Testis (tissue), 2 donors: ENCODE data around the gene TTC27.

ENCODE experiments used
- CTCF ChIP-seq, 3 experiments: fragments of 450-650 bp in 2 of 3; fragments of 200-600 bp in 1 of 3; sonication (generic) in 1 of 3; IDR thresholded peaks; one replicate each; pipeline ENCODE4 v1.5.1; 2016 to 2019; ENCODE audit warnings: antibody characterized with exemption in 3 of 3, mild to moderate bottlenecking in 2 of 3, moderate library complexity in 1 of 3
- POLR2A ChIP-seq: fragments of 450-650 bp; IDR thresholded peaks from one replicate; pipeline ENCODE4 v1.6.1; 2017; ENCODE audit warnings: antibody characterized with exemption, mild to moderate bottlenecking, moderate library complexity

GRCh38 chr2:32812316-32812715 lies 184.5 kb downstream of the TTC27 start:
- TF ChIP-seq CTCF (IDR thresholded peaks at IDR 0.05) (no peak), POLR2A (no peak)
